HG03571 (cell line): ENCODE measurements around the gene GPR162.

Experiments
- ATAC-seq: cut with Tn5 transposase; IDR thresholded peaks from one replicate; pipeline ENCODE4 v1.9.1; 2021; ENCODE audit not compliant: unreplicated experiment

The GPR162 gene

GRCh38 chr12:6787309-6787708 is 34.3 kb upstream of the GPR162 start:
- no peak for ATAC-seq

GRCh38 chr12:6788972-6789924 is 32.4 kb upstream of the GPR162 start, which contains the start of gene CD4:
TSS of gene CD4 (plus strand) at chr12:6789528. CDS start at chr12:6800139, 10,611 bp downstream.
- no peak for ATAC-seq

GRCh38 chr12:6790496-6791150 is 31.0 kb upstream of the GPR162 start:
- no peak for ATAC-seq

- ATAC-seq: no peak
Observed at GRCh38 chr12:6791931-6792520, 29.6 kb upstream of the GPR162 start.

GRCh38 chr12:6792522-6793201 is 29.0 kb upstream of the GPR162 start:
- no peak for ATAC-seq

- no peak for ATAC-seq
Observed at GRCh38 chr12:6795088-6795487, 26.5 kb upstream of the GPR162 start.

GRCh38 chr12:6796576-6796975 is 25.0 kb upstream of the GPR162 start:
- ATAC-seq: no peak

- ATAC-seq: no peak
Observed at GRCh38 chr12:6799147-6799546, 22.5 kb upstream of the GPR162 start.

GRCh38 chr12:6807170-6807569 is 14.5 kb upstream of the GPR162 start:
- ATAC-seq: no peak

- no peak for ATAC-seq
Observed at GRCh38 chr12:6809056-6809455, 12.6 kb upstream of the GPR162 start.

GRCh38 chr12:6810758-6811157 is 10.9 kb upstream of the GPR162 start:
- ATAC-seq: no peak

- ATAC-seq: no peak
Observed at GRCh38 chr12:6813363-6813762, 8.3 kb upstream of the GPR162 start.

GRCh38 chr12:6816598-6816997 is 5.0 kb upstream of the GPR162 start:
- ATAC-seq: no peak

GRCh38 chr12:6817098-6817497 is 4.5 kb upstream of the GPR162 start:
- ATAC-seq: no peak

GRCh38 chr12:6817662-6818157 is 3.9 kb upstream of the GPR162 start:
- ATAC-seq: no peak

GRCh38 chr12:6818222-6818621 is 3.4 kb upstream of the GPR162 start:
- ATAC-seq: no peak

- ATAC-seq: no peak
Observed at GRCh38 chr12:6818645-6819044, 3.0 kb upstream of the GPR162 start.

- ATAC-seq: no peak
Observed at GRCh38 chr12:6819106-6820030, 2.3 kb upstream of the GPR162 start.

- no peak for ATAC-seq
Observed at GRCh38 chr12:6820166-6820565, 1.5 kb upstream of the GPR162 start.
